SK-N-SH (cell line): ENCODE measurements around the gene RASAL2. TPM values are rescaled to one million over a fixed set of nuclear protein-coding genes. Genes with fewer than 3 reads are reported as not detected.

Experiments
- CTCF ChIA-PET: fragments of 300-600, 350-600 bp; formaldehyde crosslinking; extraction: SDS; loops from one replicate; lab custom pipeline; 2021; lab: Yijun Ruan, JAX
- POLR2A ChIA-PET: fragments of 350-600 bp; sonication (Branson Sonifier 250); formaldehyde crosslinking; extraction: SDS; loops from one replicate; lab custom pipeline; 2020; ENCODE audit warnings: antibody characterized with exemption, inconsistent platforms; lab: Yijun Ruan, JAX
- DNase-seq: peaks from one replicate; pipeline ENCODE4 v3.0.0; 2012
- H2AFZ ChIP-seq: fragments of 200-600 bp; sonication (generic); 2 replicates; pipeline ENCODE4 v1.8.1; 2016; ENCODE audit warnings: antibody characterized with exemption, mild to moderate bottlenecking, low read depth
- H3F3A ChIP-seq: fragments of 200-600 bp; sonication (generic); replicated peaks from 2 replicates; pipeline ENCODE3; 2016; ENCODE audit warnings: antibody characterized with exemption, mild to moderate bottlenecking; ENCODE audit not compliant: insufficient read depth
- H3K27ac ChIP-seq, 2 experiments: fragments of 200-500 bp in 1 of 2; fragments of 200-600 bp in 1 of 2; sonication (Bioruptor generic) in 1 of 2; sonication (generic), shearing (Covaris generic) in 1 of 2; 2 replicates each; pipeline versions ENCODE4 v1.5.1 to v1.6.1; 2014 to 2016; ENCODE audit warnings: low read depth in 2 of 2, inconsistent platforms in 1 of 2, low read length in 1 of 2, mild to moderate bottlenecking in 1 of 2, mixed read lengths in 1 of 2
- H3K27me3 ChIP-seq: fragments of 200-600 bp; sonication (generic), shearing (Covaris generic); 2 replicates; pipeline ENCODE4 v1.6.1; 2016; ENCODE audit warnings: mixed run types; ENCODE audit not compliant: insufficient read depth
- H3K36me3 ChIP-seq, 2 experiments: fragments of 200-500 bp in 1 of 2; fragments of 200-600 bp in 1 of 2; sonication (Bioruptor generic) in 1 of 2; sonication (generic) in 1 of 2; replicated peaks in 1 of 2; 2 replicates each; pipeline versions ENCODE3 to v1.5.1; 2014 to 2016; ENCODE audit warnings: low read length in 1 of 2, mild to moderate bottlenecking in 1 of 2; ENCODE audit not compliant: insufficient read depth in 2 of 2, control insufficient read depth in 1 of 2
- H3K4me1 ChIP-seq, 2 experiments: fragments of 200-500 bp in 1 of 2; fragments of 200-600 bp in 1 of 2; sonication (Bioruptor generic) in 1 of 2; sonication (generic), shearing (Covaris generic) in 1 of 2; 2 replicates each; pipeline versions ENCODE4 v1.5.1 to v1.6.1; 2014 to 2016; ENCODE audit warnings: low read depth in 1 of 2, low read length in 1 of 2, mixed run types in 1 of 2; ENCODE audit not compliant: insufficient read depth in 2 of 2, control insufficient read depth in 1 of 2
- H3K4me2 ChIP-seq: fragments of 200-600 bp; sonication (generic), shearing (Covaris generic); 2 replicates; pipeline ENCODE4 v1.6.1; 2017; ENCODE audit warnings: mixed run types
- H3K4me3 ChIP-seq, 2 experiments: fragments of 200-500 bp in 1 of 2; fragments of 200-600 bp in 1 of 2; sonication (Bioruptor generic) in 1 of 2; sonication (generic), shearing (Covaris generic) in 1 of 2; 2 replicates each; pipeline versions ENCODE4 v1.5.1 to v1.8.1; 2014 to 2016; ENCODE audit warnings: low read depth in 2 of 2, inconsistent platforms in 1 of 2, low read length in 1 of 2, mild to moderate bottlenecking in 1 of 2, mixed read lengths in 1 of 2, moderate library complexity in 1 of 2
- H3K79me2 ChIP-seq: fragments of 200-600 bp; sonication (generic); 2 replicates; pipeline ENCODE4 v1.8.1; 2017; ENCODE audit warnings: mild to moderate bottlenecking; ENCODE audit not compliant: insufficient read depth
- H3K9ac ChIP-seq: fragments of 200-600 bp; sonication (generic); 2 replicates; pipeline ENCODE4 v1.6.1; 2017; ENCODE audit warnings: mixed run types
- H3K9me2 ChIP-seq: fragments of 200-600 bp; sonication (generic); 2 replicates; pipeline ENCODE4 v1.6.1; 2017; ENCODE audit warnings: mixed run types
- H3K9me3 ChIP-seq: fragments of 200-600 bp; sonication (generic); 2 replicates; pipeline ENCODE4 v1.6.1; 2017; ENCODE audit warnings: mixed run types, mild to moderate bottlenecking, moderate library complexity
- H4K20me1 ChIP-seq: fragments of 200-600 bp; sonication (generic); 2 replicates; pipeline ENCODE4 v1.6.1; 2017; ENCODE audit warnings: mild to moderate bottlenecking, mixed run types; ENCODE audit not compliant: insufficient read depth
- ELF1 ChIP-seq: IDR thresholded peaks from 2 replicates; pipeline ENCODE4 v1.4.0; 2012
- EZH2phosphoT487 ChIP-seq: fragments of 200-600 bp; sonication (generic); IDR thresholded peaks from 2 replicates; pipeline ENCODE4 v1.6.1; 2017; ENCODE audit warnings: low read depth, mixed run types, mild to moderate bottlenecking, antibody characterized with exemption, moderate library complexity, borderline replicate concordance
- FOXM1 ChIP-seq: IDR thresholded peaks from 2 replicates; pipeline ENCODE4 v1.4.0; 2012; ENCODE audit warnings: low read depth, mild to moderate bottlenecking
- GATA2 ChIP-seq: sonication (generic); formaldehyde crosslinking; IDR thresholded peaks from 2 replicates; pipeline ENCODE4 v1.5.0; 2020; ENCODE audit warnings: mild to moderate bottlenecking, missing genetic modification reagents
- JUND ChIP-seq: IDR thresholded peaks from 2 replicates; pipeline ENCODE4 v1.4.0; 2012
- MEF2A ChIP-seq: IDR thresholded peaks from 2 replicates; pipeline ENCODE4 v1.4.0; 2012; ENCODE audit warnings: low read depth, borderline replicate concordance
- NFIC ChIP-seq: IDR thresholded peaks from 2 replicates; pipeline ENCODE4 v1.4.0; 2012; ENCODE audit warnings: borderline replicate concordance
- NRF1 ChIP-seq: IDR thresholded peaks from 2 replicates; pipeline ENCODE4 v1.6.1; 2012; ENCODE audit warnings: low read depth, mild to moderate bottlenecking, low read length
- POLR2AphosphoS5 ChIP-seq: IDR thresholded peaks from 2 replicates; pipeline ENCODE4 v1.6.1; 2012; ENCODE audit warnings: low read depth, low read length
- RFX5 ChIP-seq: IDR thresholded peaks from 2 replicates; pipeline ENCODE4 v1.6.1; 2012; ENCODE audit warnings: mild to moderate bottlenecking, improper control_type of control experiment, low read length
- RXRA ChIP-seq: IDR thresholded peaks from 2 replicates; pipeline ENCODE4 v1.4.0; 2012; ENCODE audit warnings: low read depth, mild to moderate bottlenecking, borderline replicate concordance
- TEAD4 ChIP-seq: IDR thresholded peaks from 2 replicates; pipeline ENCODE4 v1.4.0; 2012; ENCODE audit warnings: mild to moderate bottlenecking, borderline replicate concordance; ENCODE audit not compliant: insufficient read depth
- ZBTB33 ChIP-seq: IDR thresholded peaks from 2 replicates; pipeline ENCODE4 v1.4.0; 2012; ENCODE audit warnings: low read depth, borderline replicate concordance
- WGBS: methylation state at CpG from one replicate; pipeline ENCODE4 v1.1.6; 2017; ENCODE audit warnings: low lambda C conversion rate; 5-methylcytosine and 5-hydroxymethylcytosine counted together
- polyA plus RNA-seq, 3 experiments: library from polyadenylated mRNA; depleted of rRNA; stranded (reverse); fragments of >200 nt; gene quantifications; 2 replicates each; pipeline ENCODE4 v1.2.3, GENCODE V29; 2012
- TF ChIP-seq, protein P1 (sequence below): fragments of 200-600 bp; sonication (generic); IDR thresholded peaks from 2 replicates; pipeline ENCODE4 v1.6.1; 2017; ENCODE audit warnings: antibody characterized with exemption, mild to moderate bottlenecking, moderate library complexity
- TF ChIP-seq, protein P2 (sequence below): IDR thresholded peaks from 2 replicates; pipeline ENCODE4 v1.6.1; 2012; ENCODE audit warnings: mild to moderate bottlenecking, low read depth, low read length, moderate library complexity
- TF ChIP-seq, protein P3 (sequence below): IDR thresholded peaks from 2 replicates; pipeline ENCODE4 v1.4.0; 2012; ENCODE audit warnings: low read depth, borderline replicate concordance

RASAL2 gene
- polyA plus RNA-seq, 1 of the 3 experiments (the other 2 are of a cell fraction): 6.9 TPM

DNA sequence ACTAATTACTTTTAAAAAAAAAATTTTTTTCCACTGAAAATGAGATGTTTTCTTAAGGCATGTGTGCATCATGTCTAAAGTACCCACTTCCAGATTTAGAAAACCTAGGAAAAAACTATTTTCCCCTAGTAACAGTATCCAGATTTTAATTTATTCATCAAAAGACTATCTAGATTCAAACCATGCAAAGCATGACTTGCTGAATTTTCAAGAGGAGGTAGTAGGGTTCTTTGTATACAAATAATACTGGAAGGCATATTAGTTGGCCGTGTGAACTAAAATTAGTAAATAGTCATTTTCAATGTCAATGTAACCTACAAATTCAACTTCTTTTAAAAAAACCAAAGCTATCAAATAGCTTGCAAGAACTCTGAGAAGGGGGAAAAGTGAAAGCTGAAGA is 213.4 kb downstream of the RASAL2 start:
- Histone ChIP-seq H3K27ac (no peak overlapping the region), H3K4me3 (no peak overlapping the region), H3F3A (peaks cover 5% of the 10 kb centered on the region), H2AFZ (no peak overlapping the region), H3K9me2 (no peaks in the 10 kb centered on the region), H3K36me3 (no peaks in the 10 kb centered on the region), H3K4me1 (no peaks in the 10 kb centered on the region; a peak in 1 of 4 replicates), H3K79me2 (peaks cover 17% of the 10 kb centered on the region; the same call in 1 of the 2 replicates), H4K20me1 (no peaks in the 10 kb centered on the region), H3K27me3 (no peaks in the 10 kb centered on the region), H3K4me2 (no peak overlapping the region), H3K9ac (no peak overlapping the region), H3K9me3 (no peaks in the 10 kb centered on the region)
- ChIA-PET POLR2A (no interaction called here), CTCF (interaction anchor here (0.8 to 7.7 kb wide), 9 partner anchors 8 to 695 kb away, joined by 3 to 68 read pairs (median 4); no protein-coding TSS in a partner anchor)
- no peak for DNase-seq
- WGBS: 86% methylated on average over 1 of the region's 1 CpG
- no peak for TF ChIP-seq NFIC
- TF ChIP-seq, protein P1, sequence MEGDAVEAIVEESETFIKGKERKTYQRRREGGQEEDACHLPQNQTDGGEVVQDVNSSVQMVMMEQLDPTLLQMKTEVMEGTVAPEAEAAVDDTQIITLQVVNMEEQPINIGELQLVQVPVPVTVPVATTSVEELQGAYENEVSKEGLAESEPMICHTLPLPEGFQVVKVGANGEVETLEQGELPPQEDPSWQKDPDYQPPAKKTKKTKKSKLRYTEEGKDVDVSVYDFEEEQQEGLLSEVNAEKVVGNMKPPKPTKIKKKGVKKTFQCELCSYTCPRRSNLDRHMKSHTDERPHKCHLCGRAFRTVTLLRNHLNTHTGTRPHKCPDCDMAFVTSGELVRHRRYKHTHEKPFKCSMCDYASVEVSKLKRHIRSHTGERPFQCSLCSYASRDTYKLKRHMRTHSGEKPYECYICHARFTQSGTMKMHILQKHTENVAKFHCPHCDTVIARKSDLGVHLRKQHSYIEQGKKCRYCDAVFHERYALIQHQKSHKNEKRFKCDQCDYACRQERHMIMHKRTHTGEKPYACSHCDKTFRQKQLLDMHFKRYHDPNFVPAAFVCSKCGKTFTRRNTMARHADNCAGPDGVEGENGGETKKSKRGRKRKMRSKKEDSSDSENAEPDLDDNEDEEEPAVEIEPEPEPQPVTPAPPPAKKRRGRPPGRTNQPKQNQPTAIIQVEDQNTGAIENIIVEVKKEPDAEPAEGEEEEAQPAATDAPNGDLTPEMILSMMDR: no peak
- no peak for TF ChIP-seq FOXM1
- TF ChIP-seq, protein P2, sequence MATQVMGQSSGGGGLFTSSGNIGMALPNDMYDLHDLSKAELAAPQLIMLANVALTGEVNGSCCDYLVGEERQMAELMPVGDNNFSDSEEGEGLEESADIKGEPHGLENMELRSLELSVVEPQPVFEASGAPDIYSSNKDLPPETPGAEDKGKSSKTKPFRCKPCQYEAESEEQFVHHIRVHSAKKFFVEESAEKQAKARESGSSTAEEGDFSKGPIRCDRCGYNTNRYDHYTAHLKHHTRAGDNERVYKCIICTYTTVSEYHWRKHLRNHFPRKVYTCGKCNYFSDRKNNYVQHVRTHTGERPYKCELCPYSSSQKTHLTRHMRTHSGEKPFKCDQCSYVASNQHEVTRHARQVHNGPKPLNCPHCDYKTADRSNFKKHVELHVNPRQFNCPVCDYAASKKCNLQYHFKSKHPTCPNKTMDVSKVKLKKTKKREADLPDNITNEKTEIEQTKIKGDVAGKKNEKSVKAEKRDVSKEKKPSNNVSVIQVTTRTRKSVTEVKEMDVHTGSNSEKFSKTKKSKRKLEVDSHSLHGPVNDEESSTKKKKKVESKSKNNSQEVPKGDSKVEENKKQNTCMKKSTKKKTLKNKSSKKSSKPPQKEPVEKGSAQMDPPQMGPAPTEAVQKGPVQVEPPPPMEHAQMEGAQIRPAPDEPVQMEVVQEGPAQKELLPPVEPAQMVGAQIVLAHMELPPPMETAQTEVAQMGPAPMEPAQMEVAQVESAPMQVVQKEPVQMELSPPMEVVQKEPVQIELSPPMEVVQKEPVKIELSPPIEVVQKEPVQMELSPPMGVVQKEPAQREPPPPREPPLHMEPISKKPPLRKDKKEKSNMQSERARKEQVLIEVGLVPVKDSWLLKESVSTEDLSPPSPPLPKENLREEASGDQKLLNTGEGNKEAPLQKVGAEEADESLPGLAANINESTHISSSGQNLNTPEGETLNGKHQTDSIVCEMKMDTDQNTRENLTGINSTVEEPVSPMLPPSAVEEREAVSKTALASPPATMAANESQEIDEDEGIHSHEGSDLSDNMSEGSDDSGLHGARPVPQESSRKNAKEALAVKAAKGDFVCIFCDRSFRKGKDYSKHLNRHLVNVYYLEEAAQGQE: no peak
- TF ChIP-seq GATA2: no peak
- TF ChIP-seq MEF2A: no peak
- TF ChIP-seq RXRA: no peak
- no peak for TF ChIP-seq EZH2phosphoT487
- TF ChIP-seq, protein P3, sequence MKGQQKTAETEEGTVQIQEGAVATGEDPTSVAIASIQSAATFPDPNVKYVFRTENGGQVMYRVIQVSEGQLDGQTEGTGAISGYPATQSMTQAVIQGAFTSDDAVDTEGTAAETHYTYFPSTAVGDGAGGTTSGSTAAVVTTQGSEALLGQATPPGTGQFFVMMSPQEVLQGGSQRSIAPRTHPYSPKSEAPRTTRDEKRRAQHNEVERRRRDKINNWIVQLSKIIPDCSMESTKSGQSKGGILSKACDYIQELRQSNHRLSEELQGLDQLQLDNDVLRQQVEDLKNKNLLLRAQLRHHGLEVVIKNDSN: no peak
- no peak for TF ChIP-seq RFX5
- TF ChIP-seq POLR2AphosphoS5: no peak
- no peak for TF ChIP-seq TEAD4
- TF ChIP-seq ELF1: no peak
- no peak for TF ChIP-seq ZBTB33
- TF ChIP-seq NRF1: no peak
- TF ChIP-seq JUND: no peak
